Activated CD4-positive, alpha-beta T cell treated with anti-CD3 and anti-CD28 coated beads, Interleukin-2, amount 50 U/mL, for 24 hours (primary cell): ENCODE data around the gene VGF.
"Not testable (repeated sequence)": the region's sequence is repeated elsewhere in the genome, so short reads cannot be mapped to it uniquely, and the experiment has no call there.

Experiments
- DNase-seq, 2 donors: peaks; one replicate each; pipeline ENCODE4 v3.0.0-alpha.2; 2020; ENCODE audit warnings: low read depth in 1 of 2, low spot score in 1 of 2

Gene VGF

DNA sequence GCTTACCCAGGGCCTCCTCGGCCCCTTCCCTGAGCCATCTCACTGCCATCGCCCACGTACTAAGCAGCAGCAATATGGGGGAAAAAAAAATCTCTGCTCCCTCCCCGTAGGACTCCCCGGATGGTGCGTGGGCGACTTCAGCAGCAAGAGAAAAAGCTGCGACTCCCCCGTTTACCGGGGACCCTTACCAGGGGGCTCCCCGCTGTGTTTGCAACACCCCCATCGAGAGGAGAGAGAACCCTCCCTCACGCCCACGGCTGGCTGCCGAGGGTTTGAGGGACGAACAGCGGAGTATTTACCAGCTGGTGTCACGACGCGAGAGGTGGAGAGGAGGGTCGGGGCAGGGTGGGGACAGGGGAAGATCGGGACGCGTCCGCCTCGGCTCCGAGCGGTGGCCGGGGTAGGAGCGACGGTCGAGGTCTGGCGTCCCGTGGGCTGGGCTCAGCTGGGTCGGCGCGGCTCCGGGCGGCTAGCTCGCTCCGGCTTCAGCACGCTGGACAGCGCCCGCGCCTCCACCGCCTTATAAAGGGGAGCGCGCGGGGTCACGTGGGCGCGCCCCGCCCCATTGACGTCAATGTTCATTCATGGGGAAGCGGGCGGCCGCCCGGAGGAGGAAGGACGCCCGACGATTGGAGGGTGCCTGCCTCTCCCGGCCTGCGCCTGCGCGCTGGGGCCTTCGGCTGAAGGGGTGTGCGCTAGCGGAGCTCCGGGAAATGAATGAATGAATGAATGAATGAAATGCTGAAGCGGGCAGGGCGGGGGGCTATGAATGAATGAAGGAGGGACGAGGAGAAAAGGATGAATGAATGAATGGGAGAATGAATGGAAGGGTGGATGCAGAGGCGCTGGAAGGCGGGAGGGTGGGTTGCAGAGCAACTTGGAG, at the start of gene VGF:
Gene VGF, minus strand, starts transcription at position 495 of the 883 bp plus-strand sequence. CDS start 726 bp downstream, outside the sequence.
- peak; percentile 76 to 88 for DNase-seq

DNA sequence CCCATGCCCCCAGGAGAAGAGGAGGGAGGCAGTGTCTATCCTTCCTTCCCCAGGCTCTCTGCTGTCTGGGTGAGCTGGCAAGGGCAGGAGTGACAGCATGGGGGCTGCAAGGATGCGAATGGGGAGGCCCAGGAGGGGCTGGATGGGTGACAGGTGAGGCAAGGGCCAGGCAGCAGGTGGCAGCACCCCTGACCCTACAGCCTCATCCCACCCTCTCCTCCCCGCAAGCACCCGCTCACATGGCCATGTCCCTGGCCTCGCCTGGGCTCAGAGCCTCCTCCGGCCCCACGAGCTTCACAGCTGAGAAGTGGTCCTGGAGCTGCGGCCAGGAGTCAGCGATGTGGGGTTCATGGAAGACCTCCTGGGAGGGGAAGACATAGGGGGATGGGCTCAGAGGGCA, 46.6 kb upstream of the VGF start:
- DNase-seq, result no peak

DNA sequence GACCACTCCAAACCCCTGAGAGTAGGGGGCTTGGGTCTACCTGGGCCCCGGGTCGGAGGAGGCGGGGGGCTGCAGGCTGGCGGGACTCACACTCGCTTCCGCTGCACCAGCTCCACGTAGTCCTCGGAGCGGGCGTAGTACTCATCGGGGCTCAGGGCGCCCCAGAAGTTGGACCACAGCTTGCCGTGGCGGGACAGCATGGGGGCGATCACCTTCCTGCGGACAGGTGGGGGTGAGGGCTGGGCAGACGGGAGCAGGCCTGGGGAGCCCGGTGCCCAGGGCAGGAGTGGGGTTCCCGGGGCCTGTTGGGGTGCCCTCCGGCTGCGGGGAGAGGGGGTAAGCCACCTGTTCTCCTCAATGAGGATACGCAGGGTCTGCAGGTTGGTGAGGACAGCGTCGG, 46.1 kb upstream of the VGF start:
- DNase-seq, result no peak

DNA sequence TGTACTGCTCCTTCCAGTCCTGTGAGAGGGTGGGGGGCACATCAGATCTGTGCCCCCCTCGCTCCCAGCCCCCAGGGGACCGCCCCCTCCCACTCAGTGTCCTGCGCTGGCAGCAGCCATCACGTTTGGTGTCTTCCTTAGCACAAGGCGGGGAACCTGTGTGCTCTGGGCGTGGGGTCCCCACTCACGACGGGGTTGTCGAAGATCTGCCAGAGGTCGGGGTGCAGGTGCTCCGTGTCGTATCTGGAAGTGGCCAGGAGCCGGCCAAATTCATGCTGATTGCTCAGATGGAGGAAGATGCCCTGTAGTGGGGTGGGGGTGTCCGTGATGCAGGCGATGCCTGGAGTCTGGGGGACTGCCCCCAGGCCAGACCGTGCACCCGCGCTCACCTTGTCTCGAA, 44.8 kb upstream of the VGF start:
- no peak for DNase-seq

DNA sequence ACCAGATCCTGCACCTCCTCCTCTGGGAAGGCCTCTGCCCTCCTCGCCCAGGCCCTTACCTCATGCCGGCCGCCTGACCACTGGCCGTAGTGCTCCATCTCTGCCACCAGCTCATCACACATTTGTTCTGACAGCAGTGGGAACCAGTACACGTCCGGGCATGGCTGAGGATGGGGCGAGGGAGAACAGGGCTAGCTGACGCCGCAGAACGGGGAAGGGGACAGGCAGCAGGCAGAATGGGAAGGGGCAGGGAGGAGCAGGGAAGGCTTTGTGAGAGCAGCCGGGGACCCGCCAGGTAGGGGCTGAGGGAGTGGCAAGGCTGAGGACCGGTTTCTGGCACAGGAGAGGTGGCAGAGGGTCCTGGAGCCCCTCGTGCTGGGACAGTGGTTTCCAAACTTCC, 43.4 kb upstream of the VGF start:
- no peak for DNase-seq

DNA sequence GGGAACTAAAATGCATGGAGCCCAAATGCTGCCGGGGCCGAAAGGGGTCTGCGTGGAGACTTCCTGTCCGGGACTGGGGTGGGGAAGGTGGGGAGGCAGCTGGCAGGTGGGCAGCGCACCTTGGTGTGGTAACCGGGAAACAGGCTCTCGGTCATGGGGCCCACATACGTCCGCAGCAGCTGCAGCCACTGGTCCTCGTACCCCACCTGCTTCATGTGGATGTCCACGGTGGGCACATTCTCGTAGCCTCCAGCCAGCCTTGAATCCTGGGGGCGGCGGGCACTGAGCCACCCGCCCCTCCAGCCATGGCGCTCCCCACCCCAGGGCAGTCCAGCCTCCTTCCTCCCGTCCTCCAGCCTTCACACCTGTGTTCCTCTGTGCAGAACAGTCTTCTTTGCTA, 42.1 kb upstream of the VGF start:
- DNase-seq, result no peak

DNA sequence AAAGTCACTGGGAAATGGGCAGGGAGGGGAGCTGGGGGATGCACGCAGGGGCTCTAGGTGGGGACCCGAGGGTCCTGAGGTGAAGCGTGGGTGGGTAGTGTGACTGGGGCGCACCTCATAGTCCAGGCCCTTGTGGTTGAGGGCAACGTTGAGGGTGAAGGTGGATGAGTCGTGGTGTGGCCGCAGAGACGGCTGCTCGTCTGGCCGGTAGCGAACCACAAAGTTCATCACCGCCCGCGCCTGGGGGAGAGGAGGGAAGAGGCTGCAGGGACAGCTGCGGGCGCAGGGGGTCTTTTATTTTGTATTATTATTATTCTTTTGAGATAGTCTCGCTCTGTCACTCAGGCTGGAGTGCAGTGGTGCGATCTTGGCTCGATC, 41.3 kb upstream of the VGF start:
- DNase-seq, result no peak

DNA sequence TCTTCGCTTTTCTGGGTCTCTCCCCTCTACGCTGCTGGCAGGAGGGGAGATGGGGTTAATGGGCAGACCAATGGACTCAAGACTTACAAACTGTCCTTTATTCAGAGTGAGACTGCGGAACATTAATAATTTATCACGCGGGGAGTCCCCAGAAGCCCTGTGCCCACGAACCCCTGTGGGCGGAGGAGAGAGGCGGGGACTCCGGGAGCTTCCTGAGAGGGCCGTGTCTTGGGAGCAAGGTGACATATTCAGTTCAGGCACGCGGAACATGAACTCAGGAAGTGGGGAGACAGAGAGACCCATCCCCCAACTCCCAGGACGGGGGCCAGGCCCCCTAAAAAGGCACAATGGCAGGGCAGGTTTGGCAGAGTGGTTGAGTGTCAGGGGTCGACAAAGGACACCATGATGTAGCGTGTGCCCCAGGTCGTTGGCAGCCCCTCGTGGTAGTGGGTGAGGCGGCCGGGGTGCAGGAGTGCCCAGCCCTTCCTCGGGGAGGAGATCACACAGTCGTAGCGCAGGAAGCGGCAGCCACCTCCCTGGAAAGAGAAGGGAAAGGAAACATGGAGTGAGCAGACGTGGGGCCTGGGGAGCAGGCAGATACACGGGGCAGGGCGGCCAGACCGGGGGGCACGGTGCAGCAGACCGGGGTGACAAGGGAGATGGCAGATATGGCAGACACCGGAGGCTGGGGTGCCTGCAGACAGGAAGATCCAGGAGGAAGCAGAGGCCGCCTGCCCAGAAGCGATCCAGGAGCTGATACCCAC, 40.7 kb upstream of the VGF start:
- DNase-seq, result no peak

DNA sequence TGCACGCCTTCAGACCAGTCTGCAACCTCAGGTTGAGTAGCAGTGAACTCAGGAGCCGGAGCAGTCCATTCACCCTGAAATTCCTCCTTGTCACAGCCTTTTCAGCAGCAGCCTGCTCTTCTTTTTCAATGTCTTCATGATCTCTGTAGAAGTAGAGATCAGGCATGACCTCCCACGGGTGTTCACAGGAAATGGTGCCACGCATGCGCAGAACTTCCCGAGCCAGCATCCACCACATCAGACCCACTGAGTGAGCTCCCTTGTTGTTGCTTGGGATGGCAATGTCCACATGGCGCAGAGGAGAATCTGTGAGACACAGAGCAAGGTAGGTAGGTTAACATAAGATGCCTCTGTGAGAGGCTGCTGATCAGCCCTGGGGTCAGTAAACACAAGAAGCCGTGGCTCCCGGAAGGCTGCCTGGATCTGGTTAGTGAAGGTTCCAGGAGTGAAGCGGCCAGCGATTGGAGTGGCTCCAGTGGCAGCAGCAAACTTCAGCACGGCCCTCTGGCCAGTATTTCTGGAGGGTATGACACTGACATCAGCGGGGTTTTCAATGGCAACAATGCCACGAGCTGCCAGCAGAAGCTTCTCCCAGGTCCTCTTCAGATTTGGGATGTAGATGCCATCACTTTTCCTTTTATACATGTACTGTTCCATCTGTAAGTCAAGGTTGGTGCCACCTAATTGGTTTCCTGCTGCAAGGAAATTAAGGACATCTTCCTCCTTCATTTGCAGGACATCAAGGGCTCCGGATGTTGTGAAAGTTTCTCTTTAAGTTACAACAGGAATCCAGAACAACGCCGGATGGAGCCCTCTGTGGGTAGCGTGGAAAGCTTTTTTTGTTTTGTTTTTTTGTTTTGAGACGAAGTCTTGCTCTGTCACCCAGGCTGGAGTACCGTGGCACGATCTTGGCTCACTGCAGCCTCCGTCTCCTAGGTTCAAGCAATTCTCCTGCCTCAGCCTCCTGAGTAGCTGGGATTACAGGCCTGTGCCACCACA, 38.7 kb upstream of the VGF start:
- not testable (repeated sequence) for DNase-seq

DNA sequence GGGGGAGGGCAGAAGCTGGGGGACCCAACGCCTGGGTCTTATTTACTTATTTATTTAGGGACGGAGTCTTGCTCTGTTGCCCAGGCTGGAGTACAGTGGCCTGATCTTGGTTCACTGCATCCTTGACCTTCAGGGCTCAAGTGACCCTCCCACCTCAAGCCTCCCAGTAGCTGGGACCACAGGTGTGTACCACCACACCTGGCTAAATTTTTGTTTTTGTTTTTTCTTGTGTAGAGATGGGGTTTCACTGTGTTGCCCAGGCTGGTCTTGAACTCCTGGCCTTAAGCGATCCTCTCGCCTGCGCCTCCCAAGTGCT, 37.2 kb upstream of the VGF start:
- no peak for DNase-seq

DNA sequence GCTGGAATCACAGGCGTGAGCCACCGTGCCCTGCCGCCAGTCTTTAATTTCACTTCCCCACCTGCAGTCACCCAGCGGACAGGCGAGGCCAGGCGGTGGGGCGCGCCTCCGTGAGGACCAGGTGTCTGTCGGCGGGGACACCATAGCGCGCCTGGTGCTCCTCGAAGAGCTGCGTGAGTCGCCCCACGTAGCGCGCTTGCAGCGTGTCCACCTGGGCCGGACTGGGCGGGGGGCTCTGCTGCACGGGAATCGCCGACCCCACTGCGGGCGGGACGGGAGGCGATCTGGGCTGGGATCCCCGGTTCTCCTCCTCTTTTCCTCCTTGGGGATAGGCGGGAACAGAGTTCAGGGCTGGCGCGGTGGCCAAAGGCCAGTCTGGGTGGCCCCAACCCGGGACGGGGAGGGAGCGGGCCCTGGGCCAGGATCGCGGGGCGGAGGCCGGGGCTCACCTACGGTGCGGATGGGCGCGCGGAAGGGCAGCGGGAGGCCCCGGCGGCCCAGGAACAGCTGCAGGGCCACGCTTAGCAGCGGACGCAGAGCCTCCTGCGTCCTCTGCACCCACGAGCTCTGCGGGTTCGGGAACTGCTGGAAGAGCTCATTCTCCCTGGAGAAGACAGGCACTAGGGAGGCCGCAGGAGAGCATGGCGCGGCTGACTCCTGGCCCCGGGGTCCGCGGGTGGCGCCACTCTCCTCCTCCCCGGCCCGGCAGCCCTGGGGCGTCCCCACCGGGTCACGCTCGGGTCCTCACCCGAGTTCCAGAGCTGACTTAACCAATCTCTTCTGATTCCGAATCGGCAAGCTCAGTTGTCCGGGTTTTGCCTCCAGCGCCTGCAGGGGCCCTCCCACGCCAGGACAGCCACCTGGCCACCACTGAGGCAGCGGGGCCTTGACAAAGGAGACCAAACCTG, 36.6 kb upstream of the VGF start:
- no peak for DNase-seq

DNA sequence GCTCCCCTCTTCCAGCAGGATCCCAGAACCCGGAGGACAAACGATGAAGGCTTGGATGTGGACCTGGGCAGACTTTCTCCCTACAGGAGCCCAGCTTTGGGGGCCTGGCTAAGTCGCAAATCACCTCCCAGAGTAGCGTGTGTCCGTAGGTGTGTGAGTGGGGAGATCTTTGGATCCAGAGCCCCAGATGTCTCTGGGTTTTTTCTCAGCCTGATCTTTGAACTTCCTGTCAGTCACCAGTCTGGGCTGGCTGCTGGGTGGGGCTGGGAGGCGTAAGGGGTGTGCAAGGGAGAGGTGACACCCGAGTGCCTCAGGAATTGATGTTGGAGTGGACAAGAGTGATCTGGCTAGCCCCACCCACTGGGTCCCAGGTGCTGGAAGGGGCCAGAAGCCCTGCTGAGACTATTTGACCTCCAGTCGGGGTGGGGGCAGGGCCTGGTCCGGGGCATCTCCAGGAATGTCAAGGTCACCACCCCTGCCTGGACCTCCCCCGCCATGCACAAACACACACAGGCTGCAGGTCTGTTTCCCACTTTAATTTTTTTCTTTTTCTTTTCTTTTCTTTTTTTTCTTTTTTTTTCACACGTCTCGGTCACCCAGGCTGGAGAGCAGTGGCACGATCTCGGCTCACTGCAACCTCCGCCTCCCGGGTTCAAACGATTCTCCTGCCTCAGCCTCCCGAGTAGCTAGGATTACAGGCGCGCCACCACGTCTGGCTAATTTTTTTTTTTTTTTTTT, 35.7 kb upstream of the VGF start, which contains the start of gene MOGAT3:
Gene MOGAT3, minus strand, starts transcription at position 175 of the 738 bp plus-strand sequence. CDS start 182 bp downstream, outside the sequence.
- no peak for DNase-seq

DNA sequence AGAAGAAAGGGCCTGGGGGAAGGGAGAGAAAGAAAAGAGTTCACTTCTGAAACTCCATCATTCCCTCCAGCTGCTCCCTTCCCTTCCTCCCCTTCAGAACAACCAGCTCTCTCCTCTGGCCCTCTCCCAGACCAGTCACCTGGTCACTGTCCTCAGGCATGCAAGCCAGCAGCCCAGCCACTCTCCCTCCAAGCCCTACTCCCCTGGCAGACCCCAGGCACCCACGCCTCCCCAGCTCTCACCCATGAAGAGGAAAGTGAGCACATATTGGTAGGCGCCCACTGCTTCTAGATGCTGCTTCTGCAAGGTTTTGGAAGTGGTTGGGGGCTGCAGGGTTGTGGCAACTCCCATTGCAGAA, 35.1 kb upstream of the VGF start:
- DNase-seq, result no peak

DNA sequence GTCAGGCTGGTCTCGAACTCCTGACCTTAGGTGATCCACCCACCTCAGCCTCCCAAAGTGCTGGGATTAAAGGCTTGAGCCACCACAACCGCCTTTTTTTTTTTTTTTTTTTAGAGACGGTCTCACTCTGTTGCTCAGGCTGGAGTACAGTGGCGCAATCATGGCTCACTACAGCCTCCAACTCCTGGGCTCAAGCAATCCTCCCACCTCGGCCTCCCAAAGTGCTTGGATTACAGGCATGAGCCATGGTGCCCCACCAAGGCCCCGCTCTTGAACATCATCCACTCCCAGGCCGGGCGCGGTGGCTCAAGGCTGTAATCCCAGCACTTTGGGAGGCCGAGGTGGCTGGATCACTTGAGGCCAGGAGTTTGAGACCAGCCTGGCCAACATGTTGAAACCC, 34.2 kb upstream of the VGF start:
- DNase-seq, result not testable (repeated sequence)

DNA sequence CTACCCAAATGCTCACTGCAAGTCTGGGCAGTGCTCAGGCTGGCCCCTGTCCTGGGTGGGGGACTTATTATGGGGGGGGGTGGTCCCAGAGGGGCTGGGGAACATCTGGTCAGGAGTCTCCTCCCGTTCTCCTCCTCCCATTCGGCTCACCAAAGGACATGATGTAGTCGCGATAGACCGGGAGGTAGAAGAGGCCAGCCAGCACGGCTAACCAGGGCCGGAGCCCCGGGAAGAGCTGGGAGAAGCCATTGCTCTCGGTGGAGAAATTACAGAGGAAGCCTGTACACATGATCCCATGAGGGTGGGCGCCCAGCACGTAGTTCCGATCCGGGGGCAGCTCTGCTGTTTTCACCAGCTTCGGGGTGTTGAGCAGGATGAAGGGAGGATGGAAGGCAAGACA, 33.1 kb upstream of the VGF start:
- DNase-seq, result no peak

DNA sequence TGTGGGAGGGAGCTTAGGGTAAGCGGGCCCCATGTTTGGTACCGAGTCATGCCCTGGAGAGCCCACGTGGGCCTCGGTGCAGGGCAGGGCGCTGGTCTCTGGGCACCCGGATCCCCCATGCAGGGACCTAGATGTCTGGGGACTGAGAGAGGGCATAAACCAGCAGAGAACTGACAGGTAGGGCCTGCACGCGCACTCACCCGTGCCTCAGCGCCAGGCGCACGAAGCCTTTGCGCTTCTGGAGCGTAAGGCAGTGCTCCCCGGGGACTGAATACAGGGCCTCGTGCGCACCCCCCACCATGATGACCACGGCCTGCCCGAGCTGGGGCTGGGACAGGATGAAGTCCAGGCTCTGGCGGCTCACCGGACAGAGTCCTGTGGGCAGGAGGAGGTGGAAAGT, 32.6 kb upstream of the VGF start:
- DNase-seq, result no peak

DNA sequence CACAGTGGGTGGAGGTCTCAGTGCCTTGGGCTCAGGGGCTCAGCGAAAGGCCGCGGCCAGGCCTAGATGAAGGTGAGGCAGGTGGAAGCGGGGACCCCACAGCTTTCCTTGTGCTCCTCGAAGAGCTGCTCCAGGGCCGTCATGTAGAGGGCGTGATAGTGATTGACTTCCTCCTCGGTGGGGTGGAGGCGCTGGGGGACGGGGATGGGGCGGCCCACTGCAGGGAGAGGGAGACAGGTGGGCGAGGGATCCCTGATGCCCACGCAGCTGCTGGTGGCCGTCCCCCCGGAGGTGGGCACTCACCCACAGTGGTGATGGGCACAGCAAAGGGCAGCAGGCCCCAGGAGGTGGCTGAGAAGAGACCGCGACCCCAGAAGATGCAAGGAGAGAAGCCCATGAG, 30.5 kb upstream of the VGF start:
- no peak for DNase-seq

DNA sequence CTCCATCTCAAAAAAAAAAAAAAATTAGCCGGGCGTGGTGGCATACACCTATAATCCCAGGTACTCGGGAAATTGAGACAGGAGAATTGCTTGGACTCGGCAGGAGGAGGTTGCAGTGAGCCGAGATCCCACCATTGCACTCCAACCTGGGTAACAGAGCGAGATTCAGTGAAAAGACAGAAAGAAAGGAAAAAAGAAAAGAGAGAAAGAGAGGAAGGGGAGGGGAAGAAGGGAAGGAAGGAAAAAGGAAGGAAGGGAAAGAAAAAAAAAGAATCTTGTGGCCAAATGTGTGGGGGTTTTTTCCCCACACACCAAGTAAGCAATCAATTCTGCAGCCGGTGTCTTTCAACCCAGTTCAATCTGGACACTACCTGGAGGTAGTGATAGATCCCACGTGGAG, 23.7 kb upstream of the VGF start:
- DNase-seq, result no peak

DNA sequence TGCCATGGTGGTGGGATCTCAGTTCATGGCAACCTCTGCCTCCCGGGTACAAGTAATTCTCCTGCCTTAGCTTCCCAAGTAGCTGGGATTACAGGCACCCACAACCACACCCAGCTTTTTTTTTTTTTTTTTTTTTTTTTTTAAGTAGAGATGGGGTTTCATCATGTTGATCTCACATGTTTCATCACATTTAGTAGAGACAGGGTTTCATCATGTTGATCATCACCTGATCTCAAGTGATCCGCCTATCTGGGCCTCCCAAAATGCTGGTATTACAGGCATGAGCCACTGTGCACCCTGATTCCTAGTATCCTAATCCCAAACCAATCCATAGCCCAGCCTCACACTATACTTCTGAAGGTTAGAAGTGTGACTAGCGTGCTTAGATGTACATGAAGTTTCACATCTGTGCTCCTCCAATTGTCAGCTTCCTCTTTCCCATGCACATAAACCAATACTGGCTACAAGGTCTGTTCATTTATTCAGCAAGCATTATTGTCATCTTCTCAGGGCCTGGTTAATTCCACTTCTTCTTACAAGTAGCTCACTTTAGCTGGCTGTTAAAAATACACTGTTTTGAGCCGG, 21.6 kb upstream of the VGF start:
- DNase-seq, result no peak
